Testis (tissue), 2 donors: Measurements from ENCODE around the gene MAPK6.

Experiments
- POLR2A ChIP-seq: fragments of 450-650 bp; IDR thresholded peaks from one replicate; pipeline ENCODE4 v1.6.1; 2017; ENCODE audit warnings: antibody characterized with exemption, mild to moderate bottlenecking, moderate library complexity
- TF ChIP-seq, protein P1 (sequence below), 3 experiments: fragments of 450-650 bp in 2 of 3; fragments of 200-600 bp in 1 of 3; sonication (generic) in 1 of 3; IDR thresholded peaks; one replicate each; pipeline ENCODE4 v1.5.1; 2016 to 2019; ENCODE audit warnings: antibody characterized with exemption in 3 of 3, mild to moderate bottlenecking in 2 of 3, moderate library complexity in 1 of 3

DNA sequence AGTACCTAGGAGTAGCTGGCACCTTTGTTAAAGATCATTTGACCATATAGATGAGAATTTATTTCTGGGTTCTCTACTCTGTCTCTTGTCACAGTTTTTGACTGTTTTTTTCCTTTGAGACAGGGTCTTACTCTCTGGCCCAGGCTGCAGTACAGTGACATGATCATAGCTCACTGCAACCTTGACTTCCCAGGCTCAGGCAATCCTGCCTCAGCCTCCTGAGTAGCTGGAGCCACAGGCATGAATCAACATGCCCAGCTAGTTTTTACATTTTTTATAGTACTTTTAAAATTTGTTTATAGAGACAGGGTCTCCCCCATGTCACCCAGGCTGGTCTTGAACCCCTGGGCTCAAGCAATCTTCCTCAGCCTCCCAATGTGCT, 48.5 kb downstream of the MAPK6 start:
- TF ChIP-seq, protein P1, sequence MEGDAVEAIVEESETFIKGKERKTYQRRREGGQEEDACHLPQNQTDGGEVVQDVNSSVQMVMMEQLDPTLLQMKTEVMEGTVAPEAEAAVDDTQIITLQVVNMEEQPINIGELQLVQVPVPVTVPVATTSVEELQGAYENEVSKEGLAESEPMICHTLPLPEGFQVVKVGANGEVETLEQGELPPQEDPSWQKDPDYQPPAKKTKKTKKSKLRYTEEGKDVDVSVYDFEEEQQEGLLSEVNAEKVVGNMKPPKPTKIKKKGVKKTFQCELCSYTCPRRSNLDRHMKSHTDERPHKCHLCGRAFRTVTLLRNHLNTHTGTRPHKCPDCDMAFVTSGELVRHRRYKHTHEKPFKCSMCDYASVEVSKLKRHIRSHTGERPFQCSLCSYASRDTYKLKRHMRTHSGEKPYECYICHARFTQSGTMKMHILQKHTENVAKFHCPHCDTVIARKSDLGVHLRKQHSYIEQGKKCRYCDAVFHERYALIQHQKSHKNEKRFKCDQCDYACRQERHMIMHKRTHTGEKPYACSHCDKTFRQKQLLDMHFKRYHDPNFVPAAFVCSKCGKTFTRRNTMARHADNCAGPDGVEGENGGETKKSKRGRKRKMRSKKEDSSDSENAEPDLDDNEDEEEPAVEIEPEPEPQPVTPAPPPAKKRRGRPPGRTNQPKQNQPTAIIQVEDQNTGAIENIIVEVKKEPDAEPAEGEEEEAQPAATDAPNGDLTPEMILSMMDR (IDR thresholded peaks at IDR 0.05), result no peak
- no peak for TF ChIP-seq POLR2A
